ENCODE results near the gene PITX1.
"Not testable (repeated sequence)": the region's sequence is repeated elsewhere in the genome, so short reads cannot be mapped to it uniquely, and the experiment has no call there.

Gene PITX1

DNA sequence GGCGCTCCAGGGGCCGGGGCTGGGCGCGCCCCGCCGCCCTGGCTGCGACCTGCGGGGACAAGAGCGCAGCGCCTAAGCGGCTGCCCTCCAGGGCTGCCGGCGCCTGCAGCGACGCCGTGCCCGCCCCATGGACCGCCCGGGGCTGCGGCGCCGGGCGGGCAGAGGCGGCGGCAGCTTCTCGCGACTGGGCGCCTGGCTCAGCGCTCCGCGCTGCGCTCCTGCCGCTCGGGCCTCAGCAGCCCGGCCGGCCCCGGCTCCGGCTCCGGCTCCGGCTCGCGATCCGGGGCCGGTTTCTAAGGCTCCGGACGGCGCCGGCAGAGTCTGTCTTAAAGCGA is at the start of gene PITX1:
Gene PITX1 (minus strand): TSS at position 328 of the 335 bp plus-strand sequence. CDS start 347 bp downstream, outside the sequence.
- Histone ChIP-seq H3K9me3 (ENCODE audit: control insufficient read depth, low read depth, low read length) (no peaks in the 10 kb centered on the region), H3K36me3 (ENCODE audit: control insufficient read depth, low read depth, low read length) (no peaks in the 10 kb centered on the region), H3K4me3 (ENCODE audit: low read length) (peak within 1 kb of the TSS; percentile 31), H3K27ac (ENCODE audit: low read length) (no peak within 1 kb of the TSS), H3K27me3 (ENCODE audit: control insufficient read depth, insufficient read depth, low read length) (peaks cover 99% of the 10 kb centered on the region), H3K9ac (ENCODE audit: low read length) (no peak within 1 kb of the TSS), H3K4me1 (ENCODE audit: control insufficient read depth, low read depth, low read length) (peaks cover 5% of the 10 kb centered on the region)

DNA sequence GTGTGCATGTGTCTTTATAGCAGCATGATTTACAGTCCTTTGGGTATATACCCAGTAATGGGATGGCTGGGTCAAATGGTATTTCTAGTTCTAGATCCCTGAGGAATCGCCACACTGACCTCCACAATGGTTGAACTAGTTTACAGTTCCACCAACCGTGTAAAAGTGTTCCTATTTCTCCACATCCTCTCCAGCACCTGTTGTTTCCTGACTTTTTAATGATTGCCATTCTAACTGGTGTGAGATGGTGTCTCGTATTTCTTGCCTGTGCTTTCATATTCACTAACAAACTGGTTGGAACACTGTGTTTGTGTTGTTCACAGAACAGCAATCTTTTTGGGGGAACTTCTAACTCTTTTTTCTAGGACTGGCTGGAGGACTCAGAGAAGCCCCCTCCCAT is 49.3 kb upstream of the PITX1 start:
- not testable (repeated sequence) for H3K9ac ChIP-seq (ENCODE audit: low read length); H3K36me3 ChIP-seq (ENCODE audit: control insufficient read depth, low read depth, low read length); H3K4me1 ChIP-seq (ENCODE audit: control insufficient read depth, low read depth, low read length); H3K4me3 ChIP-seq (ENCODE audit: low read length); H3K9me3 ChIP-seq (ENCODE audit: control insufficient read depth, low read depth, low read length); H3K27me3 ChIP-seq (ENCODE audit: control insufficient read depth, insufficient read depth, low read length); H3K27ac ChIP-seq (ENCODE audit: low read length)

DNA sequence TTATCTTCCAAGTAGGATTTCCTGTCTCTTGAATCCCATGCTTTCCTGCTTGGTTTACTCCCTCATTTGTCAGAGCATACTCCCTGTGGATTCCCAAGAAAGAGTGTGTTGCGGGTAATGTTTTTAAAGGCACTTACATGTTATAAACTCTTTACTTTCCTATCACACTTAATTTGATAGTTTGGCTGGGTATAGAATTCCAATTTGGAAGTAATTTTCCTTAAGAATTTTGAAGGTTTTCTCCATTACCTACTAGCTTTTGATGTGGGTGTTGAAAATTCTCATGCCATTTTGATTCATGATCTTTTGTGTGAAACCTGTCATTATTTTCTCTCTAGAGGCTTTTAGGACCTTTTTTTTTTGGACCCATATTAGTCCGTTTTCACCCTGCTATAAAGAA is 47.2 kb upstream of the PITX1 start:
- Histone ChIP-seq H3K27ac (ENCODE audit: low read length) (no peak overlapping the region), H3K4me3 (ENCODE audit: low read length) (no peak overlapping the region), H3K27me3 (ENCODE audit: control insufficient read depth, insufficient read depth, low read length) (no peaks in the 10 kb centered on the region), H3K36me3 (ENCODE audit: control insufficient read depth, low read depth, low read length) (no peaks in the 10 kb centered on the region), H3K4me1 (ENCODE audit: control insufficient read depth, low read depth, low read length) (no peaks in the 10 kb centered on the region), H3K9ac (ENCODE audit: low read length) (no peak overlapping the region), H3K9me3 (ENCODE audit: control insufficient read depth, low read depth, low read length) (no peaks in the 10 kb centered on the region)

DNA sequence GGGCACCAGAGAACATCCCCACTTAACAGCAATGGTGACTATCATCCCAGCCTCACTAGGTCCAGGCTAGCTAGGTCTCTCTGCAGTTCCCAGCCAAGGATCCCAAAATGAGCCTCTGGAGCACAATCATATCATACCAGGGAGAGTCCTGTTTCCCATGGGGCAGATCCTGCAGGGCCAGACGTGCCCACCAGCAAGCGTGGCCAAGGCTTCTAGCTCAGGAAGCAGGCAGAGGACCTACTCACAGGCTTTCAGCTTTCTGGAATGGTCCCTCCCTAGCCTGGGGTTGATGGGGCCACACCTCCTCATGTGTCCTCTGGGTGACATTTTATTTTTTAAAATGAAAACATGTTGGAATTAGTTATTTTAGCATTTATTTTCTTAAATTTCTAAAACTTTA is 45.7 kb upstream of the PITX1 start:
- Histone ChIP-seq H3K9me3 (ENCODE audit: control insufficient read depth, low read depth, low read length) (no peaks in the 10 kb centered on the region), H3K9ac (ENCODE audit: low read length) (no peak overlapping the region), H3K4me3 (ENCODE audit: low read length) (no peak overlapping the region), H3K36me3 (ENCODE audit: control insufficient read depth, low read depth, low read length) (no peaks in the 10 kb centered on the region), H3K27me3 (ENCODE audit: control insufficient read depth, insufficient read depth, low read length) (peaks cover 9% of the 10 kb centered on the region), H3K4me1 (ENCODE audit: control insufficient read depth, low read depth, low read length) (no peaks in the 10 kb centered on the region), H3K27ac (ENCODE audit: low read length) (no peak overlapping the region)

DNA sequence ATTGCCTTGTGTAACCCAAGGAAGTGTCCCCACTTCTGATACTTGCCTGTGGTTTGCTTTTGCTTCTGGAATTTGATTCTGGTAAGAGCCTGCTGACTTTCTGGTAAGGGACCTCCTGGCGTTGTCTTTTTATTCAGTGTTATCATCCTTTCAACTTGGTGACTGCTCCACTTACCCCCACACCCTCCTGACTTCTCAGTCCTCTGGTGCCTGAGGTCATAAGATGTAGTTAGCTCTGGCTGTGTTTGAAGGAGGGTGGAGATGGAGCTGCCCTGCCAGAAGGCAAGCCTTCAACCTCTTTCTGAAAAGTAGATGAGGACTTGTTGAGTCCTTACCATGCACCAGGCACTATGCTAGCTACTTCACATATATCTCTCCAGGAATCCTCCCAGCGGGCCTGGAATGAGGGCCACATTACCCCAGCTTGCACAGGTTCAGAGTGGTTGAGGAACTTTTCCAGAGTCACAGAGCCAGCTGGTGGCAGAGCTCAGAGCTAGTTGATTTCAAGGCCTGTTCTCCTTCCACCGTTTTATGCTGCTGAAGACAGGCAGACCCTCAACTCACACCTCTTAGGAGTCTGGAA is 45.2 kb upstream of the PITX1 start:
- Histone ChIP-seq H3K36me3 (ENCODE audit: control insufficient read depth, low read depth, low read length) (no peaks in the 10 kb centered on the region), H3K4me1 (ENCODE audit: control insufficient read depth, low read depth, low read length) (no peaks in the 10 kb centered on the region), H3K27ac (ENCODE audit: low read length) (no peak overlapping the region), H3K4me3 (ENCODE audit: low read length) (no peak overlapping the region), H3K9ac (ENCODE audit: low read length) (no peak overlapping the region), H3K9me3 (ENCODE audit: control insufficient read depth, low read depth, low read length) (no peaks in the 10 kb centered on the region), H3K27me3 (ENCODE audit: control insufficient read depth, insufficient read depth, low read length) (peaks cover 15% of the 10 kb centered on the region)

DNA sequence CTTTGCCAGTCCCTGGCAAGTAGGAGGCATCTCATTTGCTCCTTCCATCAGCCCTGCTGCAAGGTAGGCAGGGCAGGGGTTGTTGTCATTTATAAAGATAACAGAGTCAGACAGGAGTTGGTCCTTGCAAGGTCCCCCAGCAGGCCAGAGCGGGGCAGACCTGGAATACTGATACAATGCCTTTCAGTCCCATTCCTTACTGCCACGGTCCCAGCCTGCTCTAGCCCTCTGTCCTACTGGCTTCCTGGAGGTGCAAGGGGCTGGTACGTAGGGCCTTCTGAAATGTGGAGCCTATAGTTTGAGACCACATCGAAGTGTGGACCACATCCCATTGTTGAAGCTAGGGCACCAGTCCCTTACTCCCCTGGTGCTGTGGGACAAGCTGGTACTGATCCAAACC is 42.8 kb upstream of the PITX1 start:
- H3K27ac ChIP-seq (ENCODE audit: low read length) = no peak overlapping the region
- no peak overlapping the region for H3K4me3 ChIP-seq (ENCODE audit: low read length)
- H3K4me1 ChIP-seq (ENCODE audit: control insufficient read depth, low read depth, low read length) = no peaks in the 10 kb centered on the region
- no peaks in the 10 kb centered on the region for H3K36me3 ChIP-seq (ENCODE audit: control insufficient read depth, low read depth, low read length)
- peaks cover 39% of the 10 kb centered on the region for H3K27me3 ChIP-seq (ENCODE audit: control insufficient read depth, insufficient read depth, low read length)
- no peaks in the 10 kb centered on the region for H3K9me3 ChIP-seq (ENCODE audit: control insufficient read depth, low read depth, low read length)
- no peak overlapping the region for H3K9ac ChIP-seq (ENCODE audit: low read length)

DNA sequence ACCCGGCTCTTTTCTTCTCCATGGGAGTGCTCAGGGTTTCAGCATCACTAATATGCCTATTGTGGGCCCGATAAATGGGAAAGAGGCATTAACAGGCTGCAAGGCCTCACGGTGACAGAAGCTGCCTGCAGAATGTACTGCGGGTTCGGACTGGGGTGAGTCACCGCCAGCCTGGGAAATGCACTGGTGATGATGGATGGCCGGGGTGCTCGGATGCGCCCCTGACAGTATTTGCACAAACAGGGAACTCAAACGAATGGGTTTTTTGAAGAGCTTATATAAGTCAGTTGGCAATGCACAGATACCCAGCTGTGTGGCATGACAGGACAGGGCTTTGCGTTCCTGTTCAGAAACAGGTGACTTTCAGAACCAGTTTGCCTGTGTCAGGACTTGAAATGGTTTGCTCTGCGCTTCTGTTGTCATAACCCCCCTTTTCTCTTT is 42.0 kb upstream of the PITX1 start:
- no peaks in the 10 kb centered on the region for H3K4me1 ChIP-seq (ENCODE audit: control insufficient read depth, low read depth, low read length)
- no peak overlapping the region for H3K9ac ChIP-seq (ENCODE audit: low read length)
- H3K36me3 ChIP-seq (ENCODE audit: control insufficient read depth, low read depth, low read length) = no peaks in the 10 kb centered on the region
- H3K4me3 ChIP-seq (ENCODE audit: low read length) = no peak overlapping the region
- peaks cover 46% of the 10 kb centered on the region for H3K27me3 ChIP-seq (ENCODE audit: control insufficient read depth, insufficient read depth, low read length)
- no peak overlapping the region for H3K27ac ChIP-seq (ENCODE audit: low read length)
- no peaks in the 10 kb centered on the region for H3K9me3 ChIP-seq (ENCODE audit: control insufficient read depth, low read depth, low read length)

DNA sequence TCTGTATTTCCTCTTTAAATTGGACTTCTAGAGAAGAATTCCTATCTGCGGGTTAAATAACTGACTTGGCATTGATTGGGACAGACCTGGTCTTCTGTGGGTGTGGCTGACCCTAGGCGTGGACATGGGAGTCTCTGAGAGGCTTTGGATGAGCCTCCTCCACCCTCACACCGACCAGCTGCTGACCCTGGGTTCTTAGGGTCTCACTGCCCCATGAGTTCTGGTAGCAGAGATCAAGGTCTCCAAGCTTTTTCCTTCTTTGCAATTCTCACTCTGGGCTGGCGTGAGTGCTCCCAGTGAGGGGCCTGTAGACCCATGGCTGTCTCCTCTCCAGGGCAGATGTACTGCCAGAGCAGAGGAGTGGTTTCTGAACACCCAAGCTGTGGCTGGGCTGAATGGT is 41.6 kb upstream of the PITX1 start:
- Histone ChIP-seq H3K4me1 (ENCODE audit: control insufficient read depth, low read depth, low read length) (no peaks in the 10 kb centered on the region), H3K27me3 (ENCODE audit: control insufficient read depth, insufficient read depth, low read length) (peaks cover 51% of the 10 kb centered on the region), H3K27ac (ENCODE audit: low read length) (no peak overlapping the region), H3K36me3 (ENCODE audit: control insufficient read depth, low read depth, low read length) (no peaks in the 10 kb centered on the region), H3K9ac (ENCODE audit: low read length) (no peak overlapping the region), H3K9me3 (ENCODE audit: control insufficient read depth, low read depth, low read length) (no peaks in the 10 kb centered on the region), H3K4me3 (ENCODE audit: low read length) (no peak overlapping the region)

DNA sequence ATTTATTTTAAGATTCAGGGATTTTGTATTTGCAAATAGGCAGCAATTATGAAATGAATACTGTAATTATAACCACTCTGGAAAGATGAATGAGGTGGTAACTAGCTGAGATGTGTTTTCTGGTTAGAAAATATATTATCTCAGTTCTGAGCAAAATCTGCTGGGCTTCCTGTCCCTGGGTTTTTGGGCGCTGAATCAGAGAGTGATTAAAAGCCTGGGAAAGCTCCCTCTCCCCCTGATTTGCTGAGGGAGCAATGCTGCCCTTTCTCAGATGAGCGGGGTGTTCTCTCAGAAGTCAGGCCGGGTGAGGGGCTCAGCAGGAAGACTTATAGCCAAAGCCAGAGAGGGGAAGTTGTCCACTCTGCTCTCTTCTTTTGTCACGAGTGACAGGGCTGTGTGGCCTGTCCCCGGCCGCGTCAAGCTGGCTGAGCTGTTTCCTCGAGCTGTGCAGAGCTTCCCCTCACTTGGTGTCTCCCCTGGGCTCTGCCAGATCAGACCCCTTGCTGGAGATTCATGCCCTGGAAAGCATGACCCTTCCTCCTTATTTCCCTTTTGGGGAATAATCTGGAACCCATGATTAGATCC is 39.8 kb upstream of the PITX1 start:
- Histone ChIP-seq H3K4me1 (ENCODE audit: control insufficient read depth, low read depth, low read length) (peaks cover 7% of the 10 kb centered on the region), H3K27ac (ENCODE audit: low read length) (no peak overlapping the region), H3K9ac (ENCODE audit: low read length) (no peak overlapping the region), H3K4me3 (ENCODE audit: low read length) (no peak overlapping the region), H3K36me3 (ENCODE audit: control insufficient read depth, low read depth, low read length) (no peaks in the 10 kb centered on the region), H3K9me3 (ENCODE audit: control insufficient read depth, low read depth, low read length) (no peaks in the 10 kb centered on the region), H3K27me3 (ENCODE audit: control insufficient read depth, insufficient read depth, low read length) (peaks cover 68% of the 10 kb centered on the region)

DNA sequence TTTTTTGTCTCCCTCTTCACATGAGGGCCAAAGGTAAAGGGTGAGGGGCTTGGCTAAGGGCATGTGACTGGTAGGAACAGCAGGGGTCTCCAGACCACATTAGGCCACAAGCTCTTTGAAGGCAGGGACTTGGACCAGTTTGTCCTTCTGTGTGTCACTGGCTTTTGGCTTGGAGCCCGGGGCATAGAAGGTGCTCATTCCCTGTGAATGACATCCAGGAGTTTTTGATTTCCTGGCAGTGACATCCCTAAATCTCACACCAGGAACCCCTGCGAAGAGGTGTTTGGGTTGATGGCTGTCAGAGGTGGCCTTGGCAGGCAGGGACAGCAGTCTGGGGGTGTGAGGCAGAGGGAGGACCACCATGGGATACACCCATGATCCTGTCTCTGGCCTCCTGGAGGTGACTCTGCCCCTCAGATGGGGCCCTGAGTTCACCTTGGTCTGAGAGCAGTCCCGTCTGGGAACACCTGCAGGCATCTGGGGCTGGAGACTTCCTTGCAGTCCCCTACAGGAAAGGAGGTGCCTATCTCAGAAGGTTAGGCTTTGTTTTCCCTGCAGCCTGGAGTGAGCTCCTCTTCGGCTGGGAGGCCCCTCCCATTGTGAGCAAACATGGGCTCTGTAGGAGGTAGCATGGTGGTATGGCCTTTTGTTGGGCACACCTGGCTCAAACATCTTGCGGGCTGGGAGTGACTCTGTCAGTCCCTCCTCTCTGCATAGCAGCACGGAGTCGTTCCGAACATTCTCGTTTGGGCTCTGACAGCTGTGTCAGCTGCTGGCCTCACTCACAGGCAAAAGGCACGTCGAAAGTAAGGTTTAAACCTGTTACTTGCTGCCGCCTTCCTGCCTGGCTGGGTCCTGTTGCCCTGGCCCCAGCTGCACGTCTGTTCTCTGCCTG is 38.6 kb upstream of the PITX1 start:
- Histone ChIP-seq H3K27me3 (ENCODE audit: control insufficient read depth, insufficient read depth, low read length) (peaks cover 80% of the 10 kb centered on the region), H3K4me1 (ENCODE audit: control insufficient read depth, low read depth, low read length) (peaks cover 7% of the 10 kb centered on the region), H3K9me3 (ENCODE audit: control insufficient read depth, low read depth, low read length) (no peaks in the 10 kb centered on the region), H3K4me3 (ENCODE audit: low read length) (no peak overlapping the region), H3K27ac (ENCODE audit: low read length) (no peak overlapping the region), H3K36me3 (ENCODE audit: control insufficient read depth, low read depth, low read length) (no peaks in the 10 kb centered on the region), H3K9ac (ENCODE audit: low read length) (no peak overlapping the region)

DNA sequence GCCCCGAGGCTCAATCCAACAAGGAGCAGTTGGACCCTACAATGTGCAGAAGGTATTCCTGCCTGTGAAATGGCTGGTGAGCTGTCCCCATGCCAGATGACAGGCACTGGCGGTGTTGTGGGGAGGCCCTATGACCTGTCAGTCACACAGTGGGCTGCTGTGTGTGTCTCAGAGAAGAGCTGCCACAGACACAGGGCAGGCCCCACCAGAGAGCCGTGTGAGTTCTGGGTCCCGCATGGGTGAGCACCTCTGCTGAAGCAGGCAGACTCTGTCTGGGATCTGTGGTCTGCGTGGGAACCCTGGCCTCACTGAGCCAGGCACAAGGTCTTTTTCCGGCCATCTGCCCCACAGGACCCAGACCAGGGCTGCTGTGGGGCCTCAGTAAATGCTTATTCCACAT is 37.3 kb upstream of the PITX1 start:
- no peaks in the 10 kb centered on the region for H3K9me3 ChIP-seq (ENCODE audit: control insufficient read depth, low read depth, low read length)
- peaks cover 7% of the 10 kb centered on the region for H3K4me1 ChIP-seq (ENCODE audit: control insufficient read depth, low read depth, low read length)
- no peak overlapping the region for H3K9ac ChIP-seq (ENCODE audit: low read length)
- H3K36me3 ChIP-seq (ENCODE audit: control insufficient read depth, low read depth, low read length) = no peaks in the 10 kb centered on the region
- H3K27me3 ChIP-seq (ENCODE audit: control insufficient read depth, insufficient read depth, low read length) = peaks cover 94% of the 10 kb centered on the region
- no peak overlapping the region for H3K4me3 ChIP-seq (ENCODE audit: low read length)
- H3K27ac ChIP-seq (ENCODE audit: low read length) = no peak overlapping the region
